NB4 (cell line): Measurements from ENCODE around the gene KCNAB1.

ENCODE experiments used
- CTCF ChIP-seq: IDR thresholded peaks from one replicate; pipeline ENCODE4 v1.5.1; 2012; ENCODE audit warnings: low read depth, low read length
- MAX ChIP-seq: IDR thresholded peaks from 2 replicates; pipeline ENCODE4 v1.6.1; 2011; ENCODE audit warnings: low read depth, low read length
- POLR2A ChIP-seq: IDR thresholded peaks from 2 replicates; pipeline ENCODE4 v1.6.1; 2011; ENCODE audit warnings: mild to moderate bottlenecking; ENCODE audit not compliant: insufficient read length; ENCODE audit errors: extremely low read depth

- TF ChIP-seq CTCF = no peak
- no peak for TF ChIP-seq POLR2A
- TF ChIP-seq MAX = no peak
These were observed 152.8 kb downstream of the KCNAB1 start for GRCh38 chr3:156273111-156273694.
